Gastroesophageal sphincter (tissue), 4 donors: ENCODE results near the gene GATB. TPM values are rescaled to one million over a fixed set of nuclear protein-coding genes. Genes with fewer than 3 reads are reported as not detected.

Source experiments
- ATAC-seq: fragments of 150-250 bp; one replicate; pipeline ENCODE4 v1.9.1; 2016; ENCODE audit warnings: mild to moderate bottlenecking, moderate library complexity
- H3K27ac ChIP-seq, 4 donors: fragments of 200-600 bp; sonication (generic) in 3 of 4; 1 replicate in 3 of 4; 2 replicates in 1 of 4; pipeline ENCODE4 v1.5.1; 2016 to 2019
- H3K27me3 ChIP-seq: fragments of 200-600 bp; sonication (generic); one replicate; pipeline ENCODE4 v1.5.1; 2019
- H3K36me3 ChIP-seq, 2 donors: fragments of 200-600 bp; sonication (generic); one replicate each; pipeline ENCODE4 v1.5.1; 2019; ENCODE audit warnings: control low read depth in 1 of 2
- H3K4me1 ChIP-seq, 3 donors: fragments of 200-600 bp; sonication (generic); 1 replicate in 2 of 3; 2 replicates in 1 of 3; pipeline ENCODE4 v1.5.1; 2016 to 2019; ENCODE audit warnings: control low read depth in 2 of 3
- H3K4me3 ChIP-seq, 2 donors: fragments of 200-600 bp; sonication (generic); one replicate each; pipeline ENCODE4 v1.5.1; 2019; ENCODE audit warnings: mild to moderate bottlenecking in 1 of 2, moderate library complexity in 1 of 2
- H3K9me3 ChIP-seq, 3 donors: fragments of 200-600 bp; sonication (generic); one replicate each; pipeline ENCODE4 v1.5.1; 2017 to 2019; ENCODE audit warnings: control low read depth in 2 of 3
- EP300 ChIP-seq: sonication (generic); formaldehyde crosslinking; IDR thresholded peaks from one replicate; pipeline ENCODE4 v1.6.1; 2017; ENCODE audit warnings: antibody characterized with exemption, mild to moderate bottlenecking
- POLR2A ChIP-seq, 2 donors: fragments of 450-650 bp; IDR thresholded peaks; one replicate each; pipeline ENCODE4 v1.6.1; 2017; ENCODE audit warnings: antibody characterized with exemption in 2 of 2, mild to moderate bottlenecking in 2 of 2, moderate library complexity in 1 of 2
- POLR2AphosphoS5 ChIP-seq: sonication (generic); formaldehyde crosslinking; IDR thresholded peaks from one replicate; pipeline ENCODE4 v1.6.1; 2017; ENCODE audit warnings: antibody characterized with exemption
- WGBS, 2 donors: methylation state at CpG; one replicate each; pipeline ENCODE4 v1.1.5; 2018; ENCODE audit warnings: low coverage in 1 of 2; 5-methylcytosine and 5-hydroxymethylcytosine counted together
- total RNA-seq, 4 donors: library from RNA; depleted of rRNA; stranded (reverse); fragments of >200 nt; gene quantifications; one replicate each; pipeline ENCODE4 v1.1.0, GENCODE V29; 2016
- TF ChIP-seq, protein P1 (sequence below), 4 experiments: fragments of 200-600 bp in 2 of 4; fragments of 450-650 bp in 2 of 4; sonication (generic) in 1 of 4; IDR thresholded peaks; one replicate each; pipeline ENCODE4 v1.5.1; 2017 to 2019; ENCODE audit warnings: antibody characterized with exemption in 4 of 4, mild to moderate bottlenecking in 2 of 4, moderate library complexity in 2 of 4

GATB gene
- total RNA-seq, 4 donors from 2014 or later = 10.6 to 22.4 (median 16.6) TPM

GRCh38 chr4:151692821-151693673 lies 67.8 kb downstream of the GATB start:
- 62 to 90% methylated on average over 6 to 7 of the region's 18 CpGs for WGBS, 2 donors
- no peaks in the 10 kb centered on the region for H3K27me3 ChIP-seq
- peaks cover 0 to 42% (median 14%) of the 10 kb centered on the region in 3 donors for H3K4me1 ChIP-seq
- no peaks in the 10 kb centered on the region for H3K9me3 ChIP-seq
- no peak overlapping the region for H3K27ac ChIP-seq
- H3K4me3 ChIP-seq = no peak overlapping the region
- H3K36me3 ChIP-seq = peaks cover 0 to 9% of the 10 kb centered on the region in 2 donors
- no peak for ATAC-seq
- TF ChIP-seq EP300 (no peak), POLR2AphosphoS5 (no peak), POLR2A (IDR thresholded peaks at IDR 0.05) (no peak)
- TF ChIP-seq, protein P1, sequence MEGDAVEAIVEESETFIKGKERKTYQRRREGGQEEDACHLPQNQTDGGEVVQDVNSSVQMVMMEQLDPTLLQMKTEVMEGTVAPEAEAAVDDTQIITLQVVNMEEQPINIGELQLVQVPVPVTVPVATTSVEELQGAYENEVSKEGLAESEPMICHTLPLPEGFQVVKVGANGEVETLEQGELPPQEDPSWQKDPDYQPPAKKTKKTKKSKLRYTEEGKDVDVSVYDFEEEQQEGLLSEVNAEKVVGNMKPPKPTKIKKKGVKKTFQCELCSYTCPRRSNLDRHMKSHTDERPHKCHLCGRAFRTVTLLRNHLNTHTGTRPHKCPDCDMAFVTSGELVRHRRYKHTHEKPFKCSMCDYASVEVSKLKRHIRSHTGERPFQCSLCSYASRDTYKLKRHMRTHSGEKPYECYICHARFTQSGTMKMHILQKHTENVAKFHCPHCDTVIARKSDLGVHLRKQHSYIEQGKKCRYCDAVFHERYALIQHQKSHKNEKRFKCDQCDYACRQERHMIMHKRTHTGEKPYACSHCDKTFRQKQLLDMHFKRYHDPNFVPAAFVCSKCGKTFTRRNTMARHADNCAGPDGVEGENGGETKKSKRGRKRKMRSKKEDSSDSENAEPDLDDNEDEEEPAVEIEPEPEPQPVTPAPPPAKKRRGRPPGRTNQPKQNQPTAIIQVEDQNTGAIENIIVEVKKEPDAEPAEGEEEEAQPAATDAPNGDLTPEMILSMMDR (IDR thresholded peaks at IDR 0.05) = no peak

- H3K27ac ChIP-seq = no peak overlapping the region
- WGBS, 2 donors = 93 to 94% methylated on average over 6 of the region's 6 CpGs
These were observed 68.4 kb downstream of the GATB start for GRCh38 chr4:151692443-151692782.

DNA sequence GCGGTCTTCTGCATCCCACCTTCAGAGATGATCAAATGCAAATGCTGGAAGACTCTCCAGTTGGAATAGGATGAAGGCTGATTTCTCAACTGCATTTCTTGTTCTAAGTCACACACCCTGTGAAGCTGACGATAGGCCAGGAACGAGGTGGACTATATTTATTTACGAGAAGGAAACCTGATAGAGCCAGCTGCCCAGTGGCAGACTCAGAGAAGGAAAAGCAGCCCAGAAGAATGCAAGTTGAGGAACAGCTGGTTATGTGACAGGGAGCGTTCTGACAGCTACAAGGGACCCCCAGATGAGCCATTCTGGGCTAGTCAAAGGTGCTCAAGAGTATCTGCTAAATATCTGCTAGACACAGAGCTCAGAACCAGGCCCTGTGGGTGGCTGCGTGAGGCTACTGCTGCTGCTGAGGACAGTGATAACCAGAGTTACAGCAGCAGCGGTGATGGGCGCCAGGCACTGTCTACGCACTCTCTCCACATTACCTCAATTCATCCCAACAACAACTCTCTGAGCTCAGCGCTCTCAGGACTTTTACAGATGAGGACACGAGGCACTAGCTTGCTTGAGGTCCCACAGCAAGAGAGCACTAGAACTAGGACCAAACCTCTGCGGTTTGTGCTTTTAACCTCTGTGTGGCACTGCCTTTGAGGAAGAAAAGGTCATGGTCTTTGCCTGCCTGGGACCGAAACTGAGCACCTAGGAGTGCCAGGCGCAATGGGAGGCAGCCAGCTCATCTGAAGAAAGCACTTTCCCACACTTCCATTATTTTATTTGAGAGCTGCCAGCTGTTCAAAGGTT lies 69.0 kb downstream of the GATB start:
- H3K27ac ChIP-seq = peak overlapping the region in 2 of 4 donors; percentile 5 to 20
- H3K9me3 ChIP-seq = no peaks in the 10 kb centered on the region
- no peak for TF ChIP-seq POLR2A (IDR thresholded peaks at IDR 0.05)
- no peak for TF ChIP-seq POLR2AphosphoS5
- TF ChIP-seq EP300 = no peak
- no peak overlapping the region for H3K4me3 ChIP-seq
- peaks cover 0 to 54% (median 26%) of the 10 kb centered on the region in 3 donors for H3K4me1 ChIP-seq
- H3K27me3 ChIP-seq = no peaks in the 10 kb centered on the region
- no peak for ATAC-seq
- WGBS, 2 donors = 83 to 90% methylated on average over 10 to 13 of the region's 14 CpGs
- H3K36me3 ChIP-seq = peaks cover 0 to 8% of the 10 kb centered on the region in 2 donors

More at GRCh38 chr4:151692443-151692782, 68.4 kb downstream of the GATB start:
- Histone ChIP-seq H3K4me1 (peaks cover 0 to 48% (median 20%) of the 10 kb centered on the region in 3 donors), H3K36me3 (peaks cover 0 to 8% of the 10 kb centered on the region in 2 donors), H3K9me3 (no peaks in the 10 kb centered on the region), H3K4me3 (no peak overlapping the region), H3K27me3 (no peaks in the 10 kb centered on the region)
- TF ChIP-seq EP300 (no peak), POLR2AphosphoS5 (no peak), POLR2A (IDR thresholded peaks at IDR 0.05) (no peak)
- TF ChIP-seq, protein P1 (IDR thresholded peaks at IDR 0.05) = no peak
- ATAC-seq = no peak

GRCh38 chr4:151690876-151691275 lies 69.9 kb downstream of the GATB start:
- Histone ChIP-seq H3K27me3 (no peaks in the 10 kb centered on the region), H3K36me3 (no peaks in the 10 kb centered on the region), H3K9me3 (no peaks in the 10 kb centered on the region), H3K27ac (peak overlapping the region in 2 of 4 donors; percentile 61 to 73), H3K4me1 (peaks cover 0 to 64% (median 28%) of the 10 kb centered on the region in 3 donors), H3K4me3 (no peak overlapping the region)
- WGBS, 2 donors = 56 to 81% methylated on average over 3 to 4 of the region's 4 CpGs
- no peak for TF ChIP-seq EP300
- no peak for TF ChIP-seq POLR2AphosphoS5
- no peak for TF ChIP-seq POLR2A (IDR thresholded peaks at IDR 0.05)
- TF ChIP-seq, protein P1 (IDR thresholded peaks at IDR 0.05) = no peak
- no peak for ATAC-seq

GRCh38 chr4:151690164-151690870 lies 70.5 kb downstream of the GATB start:
- H3K4me3 ChIP-seq = no peak overlapping the region
- no peaks in the 10 kb centered on the region for H3K36me3 ChIP-seq
- TF ChIP-seq EP300 (no peak), POLR2A (IDR thresholded peaks at IDR 0.05) (no peak), POLR2AphosphoS5 (no peak)
- TF ChIP-seq, protein P1 (IDR thresholded peaks at IDR 0.05) = no peak
- ATAC-seq = peak; percentile 8
- no peaks in the 10 kb centered on the region for H3K27me3 ChIP-seq
- peaks cover 0 to 64% (median 28%) of the 10 kb centered on the region in 3 donors for H3K4me1 ChIP-seq
- 0 to 28% methylated on average over 3 to 4 of the region's 4 CpGs for WGBS, 2 donors
- H3K9me3 ChIP-seq = no peaks in the 10 kb centered on the region
- peak overlapping the region in 3 of 4 donors; percentile 57 to 73 (median 61) for H3K27ac ChIP-seq
